ENCODE data around the gene HSPA1A.

GRCh38 chr6:31769684-31770371 is 45.5 kb upstream of the HSPA1A start:
- TF ChIP-seq, protein P1, sequence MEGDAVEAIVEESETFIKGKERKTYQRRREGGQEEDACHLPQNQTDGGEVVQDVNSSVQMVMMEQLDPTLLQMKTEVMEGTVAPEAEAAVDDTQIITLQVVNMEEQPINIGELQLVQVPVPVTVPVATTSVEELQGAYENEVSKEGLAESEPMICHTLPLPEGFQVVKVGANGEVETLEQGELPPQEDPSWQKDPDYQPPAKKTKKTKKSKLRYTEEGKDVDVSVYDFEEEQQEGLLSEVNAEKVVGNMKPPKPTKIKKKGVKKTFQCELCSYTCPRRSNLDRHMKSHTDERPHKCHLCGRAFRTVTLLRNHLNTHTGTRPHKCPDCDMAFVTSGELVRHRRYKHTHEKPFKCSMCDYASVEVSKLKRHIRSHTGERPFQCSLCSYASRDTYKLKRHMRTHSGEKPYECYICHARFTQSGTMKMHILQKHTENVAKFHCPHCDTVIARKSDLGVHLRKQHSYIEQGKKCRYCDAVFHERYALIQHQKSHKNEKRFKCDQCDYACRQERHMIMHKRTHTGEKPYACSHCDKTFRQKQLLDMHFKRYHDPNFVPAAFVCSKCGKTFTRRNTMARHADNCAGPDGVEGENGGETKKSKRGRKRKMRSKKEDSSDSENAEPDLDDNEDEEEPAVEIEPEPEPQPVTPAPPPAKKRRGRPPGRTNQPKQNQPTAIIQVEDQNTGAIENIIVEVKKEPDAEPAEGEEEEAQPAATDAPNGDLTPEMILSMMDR (IDR thresholded peaks at IDR 0.05): peak; percentile 55 to 82 (median 75)
- TF ChIP-seq POLR2AphosphoS5 (IDR thresholded peaks at IDR 0.05): peak; percentile 48

All from prostate gland (tissue), 2 donors.